Suppressor macrophage treated with lipopolysaccharide for 1 hour (primary cell): ENCODE results near the gene NTSR1.
A peak's percentile ranks its signal among the peaks of the same experiment; 100 is the strongest.

Experiments
- DNase-seq, 3 donors: peaks; one replicate each; pipeline ENCODE4 v3.0.0-alpha.2; 2020 to 2022

Gene NTSR1

DNA sequence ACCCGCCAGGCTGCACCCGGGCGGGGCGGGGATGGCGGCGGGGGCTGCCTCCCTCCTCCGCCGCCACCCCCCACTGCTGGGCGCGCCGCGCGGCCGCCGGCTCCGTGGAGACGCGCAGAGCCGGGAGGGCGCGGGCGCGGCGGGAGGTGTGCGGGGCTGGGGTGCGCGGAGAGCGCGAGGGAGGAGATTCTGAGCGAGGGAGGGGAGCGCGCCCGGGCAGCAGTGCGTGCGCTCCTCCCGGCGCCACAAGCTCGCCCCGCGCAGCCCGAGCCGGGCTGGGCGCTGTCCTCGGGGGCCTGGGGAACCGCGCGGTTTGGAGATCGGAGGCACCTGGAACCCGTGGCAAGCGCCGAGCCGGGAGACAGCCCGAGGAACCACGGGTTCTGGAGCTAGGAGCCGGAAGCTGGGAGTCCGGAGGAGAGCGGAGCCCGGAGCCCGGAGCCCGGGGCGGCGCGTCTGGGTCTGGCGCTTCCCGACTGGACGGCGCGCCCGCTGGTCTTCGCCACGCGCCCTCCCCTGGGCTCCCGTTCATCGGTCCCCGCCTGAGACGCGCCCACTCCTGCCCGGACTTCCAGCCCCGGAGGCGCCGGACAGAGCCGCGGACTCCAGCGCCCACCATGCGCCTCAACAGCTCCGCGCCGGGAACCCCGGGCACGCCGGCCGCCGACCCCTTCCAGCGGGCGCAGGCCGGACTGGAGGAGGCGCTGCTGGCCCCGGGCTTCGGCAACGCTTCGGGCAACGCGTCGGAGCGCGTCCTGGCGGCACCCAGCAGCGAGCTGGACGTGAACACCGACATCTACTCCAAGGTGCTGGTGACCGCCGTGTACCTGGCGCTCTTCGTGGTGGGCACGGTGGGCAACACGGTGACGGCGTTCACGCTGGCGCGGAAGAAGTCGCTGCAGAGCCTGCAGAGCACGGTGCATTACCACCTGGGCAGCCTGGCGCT, at the start of gene NTSR1:
TSS of gene NTSR1 (plus strand) at position 246 of the 946 bp plus-strand sequence. CDS start at position 618, 372 bp downstream.
- DNase-seq, result peak; percentile 28 to 51 (median 30)

DNA sequence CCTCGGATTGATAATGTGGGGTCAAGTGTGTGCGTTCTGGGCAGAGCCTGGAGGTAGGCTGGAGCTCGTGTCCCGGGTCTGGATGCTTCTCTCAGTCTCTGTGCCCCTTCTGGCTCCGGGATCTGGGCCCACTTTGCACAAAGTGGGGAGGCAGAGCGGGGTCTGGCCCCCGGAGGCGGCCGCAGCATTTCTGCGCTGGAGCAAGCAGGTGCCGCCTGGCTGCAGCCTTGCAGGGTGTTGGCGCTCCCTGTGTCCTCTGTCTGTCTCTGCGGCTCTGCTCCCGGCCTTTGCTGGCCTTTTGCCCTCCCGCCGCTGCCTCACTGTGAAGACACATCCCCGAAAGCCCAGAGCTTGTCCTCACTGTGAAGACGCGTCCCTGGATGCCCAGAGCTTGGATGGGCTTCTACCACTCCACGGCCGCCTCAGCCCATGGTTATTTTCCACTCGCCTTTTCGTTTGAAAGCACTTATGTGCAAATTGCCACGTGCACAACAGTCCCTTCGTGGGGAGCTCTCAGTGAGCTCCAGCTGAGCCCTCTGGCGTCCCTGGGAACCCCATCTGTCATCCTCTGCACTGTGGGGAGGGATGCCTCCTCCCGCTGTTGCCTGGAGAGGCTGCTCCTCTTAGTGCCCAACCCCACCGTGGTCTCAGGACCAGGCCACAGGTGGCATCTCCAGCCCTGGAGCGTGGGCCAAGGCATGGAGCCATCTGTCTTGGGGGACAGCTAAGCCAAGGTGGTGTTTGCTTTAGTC, 49.0 kb upstream of the NTSR1 start:
- no peak for DNase-seq

DNA sequence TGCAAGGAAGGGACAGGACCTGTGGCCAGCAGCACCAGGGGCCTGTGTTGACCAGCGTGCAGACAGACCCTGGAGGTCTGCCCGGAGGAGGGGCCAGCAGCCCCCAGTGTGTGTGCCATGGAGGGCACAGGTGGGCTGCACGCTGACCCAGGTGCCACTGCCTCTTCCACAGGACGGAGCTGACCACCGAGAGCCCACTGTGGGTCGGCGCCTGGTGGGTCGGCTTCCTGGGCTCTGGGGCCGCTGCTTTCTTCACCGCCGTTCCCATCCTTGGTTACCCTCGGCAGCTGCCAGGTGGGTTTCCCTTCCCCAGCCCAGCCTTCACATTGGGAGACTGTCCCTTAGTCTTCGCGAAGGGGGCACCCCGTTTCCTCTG, 48.4 kb upstream of the NTSR1 start:
- no peak for DNase-seq

DNA sequence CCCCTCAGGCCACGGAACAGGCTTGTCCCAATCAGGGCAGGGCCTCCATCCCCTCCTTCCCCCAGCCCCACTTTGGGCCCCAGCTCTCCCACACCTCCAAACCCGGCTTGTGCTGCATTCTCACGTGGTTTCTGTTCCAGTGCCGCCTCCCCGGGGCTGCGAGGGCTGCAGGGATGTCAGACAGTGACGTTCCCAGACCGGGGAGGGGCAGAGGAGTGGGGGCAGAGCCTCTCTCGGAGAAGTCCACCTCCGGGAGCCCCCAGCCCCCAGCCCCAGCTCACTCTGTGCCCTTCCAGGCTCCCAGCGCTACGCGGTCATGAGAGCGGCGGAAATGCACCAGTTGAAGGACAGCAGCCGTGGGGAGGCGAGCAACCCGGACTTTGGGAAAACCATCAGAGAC, 47.9 kb upstream of the NTSR1 start:
- DNase-seq, result no peak

DNA sequence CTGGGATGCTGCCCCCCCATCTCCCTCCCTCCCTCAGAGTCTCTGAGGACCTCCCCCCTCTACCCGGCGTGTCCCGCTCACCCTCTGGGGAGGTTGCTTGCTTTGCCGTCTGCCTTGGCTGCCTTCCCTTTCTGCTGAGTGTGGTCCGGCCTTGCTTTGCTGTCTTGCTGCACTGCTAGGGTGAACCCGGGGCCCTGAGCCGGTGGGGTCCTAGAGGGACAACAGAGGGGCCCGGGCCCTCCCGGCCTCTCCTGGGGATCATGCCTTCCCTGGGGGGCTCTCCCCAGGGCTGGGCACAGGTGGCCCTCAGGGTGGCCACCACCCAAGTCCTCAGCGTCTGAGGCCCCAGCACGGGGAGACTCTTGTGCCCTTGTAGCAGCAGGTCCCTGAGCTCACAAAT, 47.0 kb upstream of the NTSR1 start:
- DNase-seq, result no peak

- peak; percentile 81 to 95 (median 94) for DNase-seq
Measured at GRCh38 chr20:62662422-62662821, 46.2 kb upstream of the NTSR1 start.

GRCh38 chr20:62663145-62664018, 45.3 kb upstream of the NTSR1 start:
- no peak for DNase-seq

GRCh38 chr20:62664019-62664971, 44.3 kb upstream of the NTSR1 start:
- no peak for DNase-seq

GRCh38 chr20:62665153-62665754, 43.4 kb upstream of the NTSR1 start:
- DNase-seq, result no peak

- DNase-seq, result no peak
Measured at GRCh38 chr20:62665826-62666735, 42.6 kb upstream of the NTSR1 start.

DNA sequence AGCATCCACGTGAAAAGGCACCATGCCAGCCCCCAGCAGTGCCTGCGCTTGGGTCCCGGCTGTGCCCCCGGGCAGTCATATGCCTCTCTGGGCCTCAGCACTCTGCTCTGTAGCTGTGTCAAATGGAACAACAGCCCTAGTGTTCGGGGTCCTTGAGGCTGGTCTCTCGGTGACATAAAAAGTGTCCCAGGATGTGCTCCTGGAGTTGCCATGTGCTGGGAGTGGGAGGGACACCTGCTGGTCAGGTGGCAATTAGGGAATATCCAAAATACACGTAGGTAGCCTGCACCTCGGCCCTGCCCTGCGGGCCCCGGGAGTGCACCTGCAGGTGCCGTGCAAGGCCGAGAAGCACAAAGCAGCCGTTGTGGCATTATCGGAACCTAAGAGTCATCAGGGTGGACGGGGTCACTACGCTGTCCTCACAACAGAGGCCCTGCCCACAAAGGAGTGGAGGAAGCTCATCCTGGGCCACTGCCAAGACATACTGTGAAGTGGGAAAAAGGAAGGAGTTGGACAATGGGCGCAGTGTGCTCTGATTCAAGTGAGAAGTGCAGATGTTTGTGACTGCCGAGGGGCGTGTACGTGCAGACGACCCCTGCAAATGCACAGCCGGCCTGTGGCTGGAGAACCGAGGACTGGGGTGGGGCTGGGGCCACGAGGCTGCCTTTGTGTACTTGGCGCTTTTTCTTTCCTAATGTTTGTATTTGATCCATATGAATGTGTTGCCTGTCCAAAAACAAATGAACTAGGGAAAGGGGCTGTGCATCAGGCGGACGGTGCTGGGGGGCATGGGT, 41.7 kb upstream of the NTSR1 start:
- peak; percentile 87 to 91 (median 90) for DNase-seq

DNA sequence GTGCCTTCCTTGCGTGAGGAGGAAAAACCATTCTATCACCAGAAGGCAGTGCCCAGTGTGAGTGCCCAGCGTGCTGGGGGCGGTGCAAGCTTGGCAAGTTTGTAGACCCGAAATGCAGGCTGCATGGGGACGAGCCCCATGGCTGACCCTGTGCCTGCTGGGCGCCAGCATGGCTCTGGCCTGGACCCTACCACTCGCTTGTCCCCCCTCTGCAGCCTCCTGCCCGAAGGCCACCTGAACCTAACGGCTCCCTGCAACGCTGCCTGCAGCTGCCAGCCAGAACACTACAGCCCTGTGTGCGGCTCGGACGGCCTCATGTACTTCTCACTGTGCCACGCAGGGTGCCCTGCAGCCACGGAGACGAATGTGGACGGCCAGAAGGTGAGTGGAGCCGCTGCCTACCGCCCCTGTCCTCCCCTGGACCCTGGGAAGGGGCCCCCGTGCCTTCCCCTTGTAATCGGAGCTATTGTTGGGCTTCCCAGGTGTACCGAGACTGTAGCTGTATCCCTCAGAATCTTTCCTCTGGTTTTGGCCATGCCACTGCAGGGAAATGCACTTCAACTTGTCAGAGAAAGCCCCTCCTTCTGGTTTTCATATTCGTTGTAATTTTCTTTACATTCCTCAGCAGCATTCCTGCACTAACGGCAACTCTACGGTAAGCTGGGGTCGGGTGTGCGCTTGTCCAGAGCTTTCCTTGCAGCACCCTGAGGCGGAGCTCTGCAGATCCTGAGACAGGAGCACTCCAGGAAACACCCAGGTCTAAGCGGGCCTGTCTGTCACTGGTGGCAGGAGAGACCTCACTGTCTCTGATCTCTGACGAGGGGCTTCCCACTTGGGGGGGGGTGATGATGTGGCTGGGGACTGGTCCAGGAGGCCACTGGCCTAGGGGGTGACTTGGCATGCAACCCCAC, 40.9 kb upstream of the NTSR1 start:
- no peak for DNase-seq

GRCh38 chr20:62668441-62669027, 40.1 kb upstream of the NTSR1 start:
- DNase-seq, result peak; percentile 77 to 82 (median 78)

DNA sequence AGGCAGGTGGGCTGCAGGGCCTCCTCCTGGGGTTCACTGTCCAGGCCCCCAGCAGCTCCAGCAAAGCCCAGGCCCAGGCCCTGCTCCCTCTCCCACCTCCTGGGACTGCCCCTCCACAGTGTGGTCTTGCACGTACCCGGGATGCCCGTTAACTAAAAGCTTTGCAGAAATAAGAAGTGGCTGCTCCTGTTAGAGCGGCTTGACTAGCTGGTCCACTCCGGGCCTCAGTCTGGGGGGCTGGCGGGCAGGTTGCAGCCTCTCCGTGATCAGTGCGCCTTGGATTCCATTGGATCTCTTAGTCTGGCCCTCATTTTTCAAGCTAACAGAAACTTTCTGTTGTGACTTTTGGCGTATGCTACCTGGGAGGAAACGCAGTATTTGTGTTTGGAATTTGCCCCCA, 39.4 kb upstream of the NTSR1 start:
- DNase-seq, result no peak

- no peak for DNase-seq
Measured at GRCh38 chr20:62670156-62670555, 38.5 kb upstream of the NTSR1 start.

GRCh38 chr20:62670998-62671397, 37.6 kb upstream of the NTSR1 start:
- DNase-seq, result no peak

DNA sequence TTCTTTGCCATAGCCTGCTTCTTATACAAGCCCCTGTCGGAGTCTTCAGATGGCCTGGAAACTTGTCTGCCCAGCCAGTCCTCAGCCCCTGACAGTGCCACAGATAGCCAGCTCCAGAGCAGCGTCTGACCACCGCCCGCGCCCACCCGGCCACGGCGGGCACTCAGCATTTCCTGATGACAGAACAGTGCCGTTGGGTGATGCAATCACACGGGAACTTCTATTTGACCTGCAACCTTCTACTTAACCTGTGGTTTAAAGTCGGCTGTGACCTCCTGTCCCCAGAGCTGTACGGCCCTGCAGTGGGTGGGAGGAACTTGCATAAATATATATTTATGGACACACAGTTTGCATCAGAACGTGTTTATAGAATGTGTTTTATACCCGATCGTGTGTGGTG, 36.9 kb upstream of the NTSR1 start:
- peak in 2 of 3 donors; percentile 25 to 51 for DNase-seq

DNA sequence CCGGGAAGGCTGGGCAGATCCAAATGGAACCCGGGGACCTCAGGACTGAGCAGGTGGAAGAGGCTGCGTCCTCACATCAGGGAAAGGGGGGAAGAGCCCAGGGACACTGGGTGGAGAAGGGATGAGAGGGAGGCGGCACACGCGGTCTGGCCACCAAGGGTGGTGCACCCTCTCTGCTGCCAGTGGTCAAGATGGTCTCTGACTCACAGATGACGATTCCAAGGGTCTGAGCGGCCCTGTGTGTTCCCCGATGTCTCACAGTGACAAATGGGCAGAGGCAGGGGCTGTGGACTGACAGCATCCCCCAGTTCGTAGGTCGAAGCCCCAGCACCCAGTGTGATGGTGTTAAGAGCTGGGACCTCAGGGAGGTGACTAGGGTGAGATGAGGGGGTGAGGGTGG, 34.3 kb upstream of the NTSR1 start:
- no peak for DNase-seq
